Measurements from ENCODE around the gene HOXA1.

DNA sequence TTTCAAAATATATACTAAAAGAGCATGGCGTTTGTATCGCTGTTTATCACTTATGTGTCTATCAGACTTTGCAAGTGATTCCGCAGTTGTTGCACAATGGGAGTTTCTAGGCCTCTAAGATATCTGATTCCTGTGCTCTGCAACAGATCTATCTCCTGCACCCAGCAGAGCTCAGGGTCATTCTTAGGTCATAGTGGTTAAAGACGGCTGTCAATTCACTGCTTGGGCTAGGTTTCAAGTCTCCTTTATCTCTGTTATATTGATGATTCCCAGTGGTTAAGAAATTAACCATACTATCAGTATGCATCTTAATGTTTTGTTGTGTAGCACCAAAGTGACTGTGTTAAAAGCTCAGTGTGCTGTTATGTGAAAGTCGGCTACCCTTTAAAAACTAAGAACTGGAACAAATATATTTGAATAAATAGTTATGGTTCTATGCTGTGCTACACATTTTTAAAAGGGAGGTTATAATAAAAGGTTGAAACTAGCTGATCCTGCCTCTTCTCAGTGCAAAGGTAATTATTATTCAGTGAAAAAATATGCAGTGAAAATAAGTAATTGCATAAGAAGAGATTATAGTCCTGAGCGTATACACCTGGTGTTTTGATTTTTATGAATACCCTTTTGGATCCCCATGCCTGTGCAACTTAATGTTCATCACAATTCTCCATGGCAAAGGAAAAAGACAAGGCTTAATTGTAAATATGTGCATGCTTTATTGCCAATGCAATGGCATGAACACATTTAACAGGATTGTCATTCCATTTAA is 24.0 kb downstream of the HOXA1 start:
- TF ChIP-seq CTCF (IDR thresholded peaks at IDR 0.05; ENCODE audit: borderline replicate concordance, extremely low read depth, low read length, poor library complexity, severe bottlenecking) (no peak), EZH2 (IDR thresholded peaks at IDR 0.05; ENCODE audit: borderline replicate concordance, low read depth, low read length, severe bottlenecking) (no peak)

Measured in DND-41 (cell line).